Lung (tissue), 12 donors: Measurements from ENCODE around the gene LLGL1. TPM values are rescaled to one million over a fixed set of nuclear protein-coding genes. Genes with fewer than 3 reads are reported as not detected.

Source experiments
- ATAC-seq: fragments of 200-7000 bp; cut with Tn5 transposase; one replicate; pipeline ENCODE4 v1.9.1; 2020; ENCODE audit warnings: moderate number of reproducible peaks; ENCODE audit not compliant: insufficient read depth, low FRiP score
- DNase-seq, 3 donors: peaks; one replicate each; pipeline ENCODE4 v3.0.0-alpha.2; 2013 to 2017
- H3K27ac ChIP-seq, 2 donors: one replicate each; pipeline ENCODE4 v1.5.1; 2013; ENCODE audit warnings: mild to moderate bottlenecking in 2 of 2, moderate library complexity in 2 of 2, control low read depth in 1 of 2, inconsistent platforms in 1 of 2, low read depth in 1 of 2, low read length in 1 of 2
- H3K27me3 ChIP-seq, 3 donors: one replicate each; pipeline ENCODE4 v1.5.1; 2013; ENCODE audit warnings: low read length in 2 of 3; ENCODE audit not compliant: control insufficient read depth in 3 of 3, insufficient read depth in 3 of 3
- H3K36me3 ChIP-seq, 4 donors: one replicate each; pipeline ENCODE4 v1.5.1; 2013; ENCODE audit warnings: low read length in 4 of 4, mild to moderate bottlenecking in 1 of 4, moderate library complexity in 1 of 4; ENCODE audit not compliant: control insufficient read depth in 4 of 4, insufficient read depth in 4 of 4
- H3K4me1 ChIP-seq, 5 donors: one replicate each; pipeline ENCODE4 v1.5.1; 2013; ENCODE audit warnings: low read length in 5 of 5, mild to moderate bottlenecking in 2 of 5, moderate library complexity in 1 of 5; ENCODE audit not compliant: control insufficient read depth in 5 of 5, insufficient read depth in 5 of 5
- H3K4me3 ChIP-seq: one replicate; pipeline ENCODE4 v1.5.1; 2013; ENCODE audit warnings: mild to moderate bottlenecking, control low read depth, moderate library complexity
- H3K9ac ChIP-seq, 2 donors: one replicate each; pipeline ENCODE4 v1.5.1; 2013; ENCODE audit warnings: low read length in 2 of 2, control low read depth in 1 of 2; ENCODE audit not compliant: insufficient read depth in 1 of 2
- H3K9me3 ChIP-seq, 4 donors: one replicate each; pipeline ENCODE4 v1.5.1; 2013; ENCODE audit warnings: low read length in 3 of 4, mild to moderate bottlenecking in 1 of 4, moderate library complexity in 1 of 4; ENCODE audit not compliant: control insufficient read depth in 4 of 4, insufficient read depth in 3 of 4
- WGBS, 2 donors: extraction: QIAGEN DNeasy Blood & Tissue Kit; methylation state at CpG; one replicate each; pipeline ENCODE4 v1.1.7; 2013; 5-methylcytosine and 5-hydroxymethylcytosine counted together
- polyA plus RNA-seq, 2 donors: library from polyadenylated mRNA; stranded (reverse); fragments of 200-250 nt; gene quantifications; one replicate each; pipeline ENCODE4 v1.2.1, GENCODE V29; 2013
- total RNA-seq, 2 donors: library from RNA; depleted of rRNA in 1 of 2; stranded (reverse); fragments of >200 nt in 1 of 2; gene quantifications; one replicate each; pipeline ENCODE4 v1.2.1, GENCODE V29; 2014 to 2021
- TF ChIP-seq, protein P1 (sequence below): IDR thresholded peaks from 2 replicates; pipeline ENCODE4 v1.5.1; 2012; ENCODE audit warnings: mild to moderate bottlenecking; ENCODE audit errors: control extremely low read depth, extremely low read depth
- donor health status: control.
- donor health status: control.
- donor health status: Bipolar disorder and iron deficiency.
- donor health status: healthy.
- donor health status: DM: yes; HTN: yes; CAD: no.

LLGL1 gene
- total and polyA plus RNA-seq, 4 donors: 7.1 to 21.8 (median 12.1) TPM

DNA sequence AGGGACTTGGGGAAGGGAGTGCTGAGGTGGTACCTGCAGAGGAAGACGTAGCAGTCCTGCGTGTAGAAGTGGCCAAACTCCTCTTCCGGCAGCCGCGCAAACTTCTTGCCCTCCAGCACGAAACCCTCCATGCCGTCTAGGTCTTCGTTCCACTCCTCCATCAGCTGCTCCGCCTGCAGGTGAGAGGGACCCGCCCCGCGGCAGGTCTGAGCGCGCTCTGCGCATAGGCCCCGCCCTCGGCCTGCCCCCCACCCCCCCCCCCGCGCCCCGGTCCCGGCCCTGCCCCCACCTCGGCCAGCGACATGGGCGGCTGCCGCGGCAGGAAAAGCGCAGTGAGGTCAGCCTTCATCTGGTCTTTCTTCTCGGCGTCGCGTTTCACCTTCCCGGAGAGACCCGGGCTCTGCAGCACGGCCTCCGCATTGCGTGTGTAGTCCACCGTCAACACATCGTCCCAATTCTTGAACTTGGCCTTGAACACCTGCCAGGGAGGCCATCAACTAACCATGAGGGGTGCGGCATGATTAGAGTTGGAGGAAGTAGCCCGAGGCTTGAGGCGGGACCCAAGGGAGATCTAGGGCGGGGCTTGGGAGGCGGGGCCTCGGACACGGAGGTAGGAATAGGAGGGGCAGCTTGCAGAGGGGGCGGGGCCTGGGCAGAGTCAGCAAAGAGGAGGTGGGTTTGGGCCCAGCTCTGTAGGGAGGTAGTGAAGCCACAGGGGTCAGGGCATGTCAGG, 21.6 kb downstream of the LLGL1 start:
- Histone ChIP-seq H3K9me3 (no peaks in the 10 kb centered on the region), H3K27me3 (no peaks in the 10 kb centered on the region), H3K4me1 (peaks cover 0 to 3% (median 0%) of the 10 kb centered on the region in 5 donors), H3K27ac (peak overlapping the region in 1 of 2 donors; percentile 69), H3K9ac (no peak overlapping the region), H3K36me3 (peaks cover 3 to 82% (median 25%) of the 10 kb centered on the region in 4 donors), H3K4me3 (no peak overlapping the region)
- TF ChIP-seq, protein P1, sequence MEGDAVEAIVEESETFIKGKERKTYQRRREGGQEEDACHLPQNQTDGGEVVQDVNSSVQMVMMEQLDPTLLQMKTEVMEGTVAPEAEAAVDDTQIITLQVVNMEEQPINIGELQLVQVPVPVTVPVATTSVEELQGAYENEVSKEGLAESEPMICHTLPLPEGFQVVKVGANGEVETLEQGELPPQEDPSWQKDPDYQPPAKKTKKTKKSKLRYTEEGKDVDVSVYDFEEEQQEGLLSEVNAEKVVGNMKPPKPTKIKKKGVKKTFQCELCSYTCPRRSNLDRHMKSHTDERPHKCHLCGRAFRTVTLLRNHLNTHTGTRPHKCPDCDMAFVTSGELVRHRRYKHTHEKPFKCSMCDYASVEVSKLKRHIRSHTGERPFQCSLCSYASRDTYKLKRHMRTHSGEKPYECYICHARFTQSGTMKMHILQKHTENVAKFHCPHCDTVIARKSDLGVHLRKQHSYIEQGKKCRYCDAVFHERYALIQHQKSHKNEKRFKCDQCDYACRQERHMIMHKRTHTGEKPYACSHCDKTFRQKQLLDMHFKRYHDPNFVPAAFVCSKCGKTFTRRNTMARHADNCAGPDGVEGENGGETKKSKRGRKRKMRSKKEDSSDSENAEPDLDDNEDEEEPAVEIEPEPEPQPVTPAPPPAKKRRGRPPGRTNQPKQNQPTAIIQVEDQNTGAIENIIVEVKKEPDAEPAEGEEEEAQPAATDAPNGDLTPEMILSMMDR: no peak
- 58 to 71% methylated on average over 40 to 46 of the region's 46 CpGs for WGBS, 2 donors
- peak; percentile 40 to 67 (median 61) for DNase-seq
- ATAC-seq: peak; percentile 55

DNA sequence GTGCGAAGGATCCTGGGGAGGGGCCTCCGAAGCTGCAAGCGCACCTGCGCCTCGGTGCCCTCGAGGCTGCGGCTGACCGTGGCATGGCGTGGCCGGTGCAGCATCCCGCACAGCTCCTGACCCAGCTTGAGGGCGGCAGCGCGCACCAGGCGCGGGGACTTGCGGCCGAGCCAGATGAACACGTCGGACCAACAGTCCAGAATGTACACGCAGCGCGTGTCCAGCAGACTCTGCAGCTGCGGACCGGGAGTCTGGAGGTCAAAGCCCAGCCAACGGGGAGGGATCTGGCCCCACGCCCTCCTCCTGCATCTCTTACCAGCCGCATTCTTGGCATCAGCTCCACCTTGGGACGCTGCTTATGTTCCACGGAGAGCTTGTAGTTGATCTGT, 22.2 kb downstream of the LLGL1 start:
- H3K36me3 ChIP-seq: peaks cover 3 to 82% (median 27%) of the 10 kb centered on the region in 4 donors
- H3K4me3 ChIP-seq: no peak overlapping the region
- TF ChIP-seq, protein P1: no peak
- H3K4me1 ChIP-seq: peaks cover 0 to 3% (median 0%) of the 10 kb centered on the region in 5 donors
- H3K9ac ChIP-seq: no peak overlapping the region
- DNase-seq (no peak), ATAC-seq (no peak)
- H3K9me3 ChIP-seq: no peaks in the 10 kb centered on the region
- no peaks in the 10 kb centered on the region for H3K27me3 ChIP-seq
- 88 to 95% methylated on average over 28 to 30 of the region's 30 CpGs for WGBS, 2 donors
- no peak overlapping the region for H3K27ac ChIP-seq

DNA sequence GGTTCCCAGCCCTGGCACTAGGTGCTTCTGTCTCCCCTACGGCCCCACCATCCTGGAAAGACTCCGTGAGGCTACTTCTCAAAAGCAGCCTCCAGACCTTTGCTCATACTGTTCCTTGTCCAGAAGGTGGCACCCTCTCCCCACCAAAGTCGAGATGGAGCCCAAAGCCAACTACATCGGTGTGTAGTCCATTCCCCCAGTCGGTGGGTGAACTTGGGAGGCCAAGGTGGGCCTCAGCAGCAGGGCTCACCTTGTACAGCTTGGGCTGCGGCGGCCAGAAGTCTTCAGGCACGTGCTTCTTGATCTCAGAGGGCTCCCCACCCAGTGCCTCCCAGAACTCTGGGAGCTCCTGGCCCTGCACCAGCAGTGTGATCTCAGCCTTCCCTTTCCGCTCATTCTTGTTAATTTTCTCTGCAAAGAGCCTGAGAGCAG, 22.9 kb downstream of the LLGL1 start:
- Histone ChIP-seq H3K27me3 (no peaks in the 10 kb centered on the region), H3K4me3 (no peak overlapping the region), H3K4me1 (peaks cover 0 to 3% (median 0%) of the 10 kb centered on the region in 5 donors), H3K9me3 (no peaks in the 10 kb centered on the region), H3K9ac (no peak overlapping the region), H3K36me3 (peaks cover 3 to 87% (median 31%) of the 10 kb centered on the region in 4 donors), H3K27ac (peak overlapping the region; percentile 5 to 13)
- DNase-seq (peak; percentile 79 to 80 (median 80)), ATAC-seq (peak; percentile 53)
- TF ChIP-seq, protein P1: peak; percentile 60
- 35 to 42% methylated on average over 9 of the region's 9 CpGs for whole genome bisulfite sequencing, 2 donors
